A549 treated with GW870086 at 1 μM for 4 hours (cell line): ENCODE data around the gene RPL12. TPM values are rescaled to one million over a fixed set of nuclear protein-coding genes. Genes with fewer than 3 reads are reported as not detected.

Experiments used
- total RNA-seq: library from RNA; stranded (reverse); fragments of 200-300 nt; extraction: Qiagen RNA extraction; gene quantifications from 5 replicates; pipeline ENCODE4 v1.2.3, GENCODE V29; 2022; ENCODE audit warnings: low read depth

Gene RPL12
- 2,688 to 3,016 TPM (median 2,751 TPM) in 5 replicates for total RNA-seq

GRCh38 chr9:127450830-127451607, at the start of gene RPL12, which contains the start of gene LRSAM1:
Gene RPL12, minus strand, starts transcription at chr9:127451406. Its CDS starts 89 bp downstream, at chr9:127451317.
Gene LRSAM1, plus strand, starts transcription at chr9:127451510. Its CDS starts 3,018 bp downstream, at chr9:127454528.

GRCh38 chr9:127423934-127424675, 27.1 kb downstream of the RPL12 start, which contains the start of gene ZNF79:
Gene ZNF79, plus strand, starts transcription at chr9:127424382. Its CDS starts 406 bp downstream, at chr9:127424788.

Other genes with a start within 250 kb of the RPL12 start
- 1.5 to 3.7 TPM (median 2.9 TPM) in 5 replicates for gene GARNL3, start 186.6 kb downstream of the RPL12 start, total RNA-seq
- 9.6 to 16.7 TPM (median 15.0 TPM) in 5 replicates for gene SLC2A8, start 54.2 kb downstream of the RPL12 start, total RNA-seq
- 5.5 to 6.7 TPM (median 6.2 TPM) in 5 replicates for gene ZNF79, start 27.0 kb downstream of the RPL12 start, total RNA-seq
- 8.9 to 11.7 TPM (median 10.4 TPM) in 5 replicates for gene LRSAM1, start 104 bp upstream of the RPL12 start, total RNA-seq
- 12.9 to 17.7 TPM (median 16.8 TPM) in 5 replicates for gene STXBP1, start 160.9 kb upstream of the RPL12 start, total RNA-seq